C4-2B (cell line): Measurements from ENCODE around the gene RHO.
"Not testable (repeated sequence)": the region's sequence is repeated elsewhere in the genome, so short reads cannot be mapped to it uniquely, and the experiment has no call there.

Experiments used
- CTCF ChIP-seq: fragments of 450-650 bp; conservative IDR thresholded peaks from 2 replicates; pipeline ENCODE4 v1.5.1; 2017; ENCODE audit warnings: mild to moderate bottlenecking
- ZFX ChIP-seq: fragments of 450-650 bp; IDR thresholded peaks from 2 replicates; pipeline ENCODE4 v1.6.1; 2017

GRCh38 chr3:129515108-129515820 lies 13.2 kb upstream of the RHO start:
- TF ChIP-seq CTCF, ZFX: not testable (repeated sequence)
